ENCODE data around the gene P3H2. TPM values are rescaled to one million over a fixed set of nuclear protein-coding genes. Genes with fewer than 3 reads are reported as not detected.

The P3H2 gene
- total RNA-seq, 2 donors from 2014 or later = not detected

Other genes with a start within 250 kb of the P3H2 start
- gene CLDN1, start 201.5 kb upstream of the P3H2 start, total RNA-seq = not detected